Glutamatergic neuron (in vitro differentiated cells): ENCODE measurements around the gene CMSS1. TPM values are rescaled to one million over a fixed set of nuclear protein-coding genes. Genes with fewer than 3 reads are reported as not detected.

Source experiments
- DNase-seq: peaks from one replicate; pipeline ENCODE4 v3.0.0; 2022
- H3K27ac Mint-ChIP-seq: one replicate; pipeline ENCODE4 v1.8.0; 2020; ENCODE audit warnings: mild to moderate bottlenecking, mixed read lengths, inconsistent platforms; ENCODE audit not compliant: unreplicated experiment
- H3K27me3 Mint-ChIP-seq: one replicate; pipeline ENCODE4 v1.8.0; 2020; ENCODE audit warnings: mild to moderate bottlenecking, moderate library complexity, mixed read lengths, inconsistent platforms; ENCODE audit not compliant: unreplicated experiment
- H3K36me3 Mint-ChIP-seq: one replicate; pipeline ENCODE4 v1.8.0; 2020; ENCODE audit warnings: mild to moderate bottlenecking, mixed read lengths, inconsistent platforms; ENCODE audit not compliant: unreplicated experiment
- H3K4me1 Mint-ChIP-seq: one replicate; pipeline ENCODE4 v1.8.0; 2020; ENCODE audit warnings: mild to moderate bottlenecking, low read depth, mixed read lengths, inconsistent platforms; ENCODE audit not compliant: unreplicated experiment
- H3K4me3 Mint-ChIP-seq: one replicate; pipeline ENCODE4 v1.8.0; 2020; ENCODE audit warnings: mild to moderate bottlenecking, mixed read lengths, inconsistent platforms; ENCODE audit not compliant: unreplicated experiment
- H3K9me3 Mint-ChIP-seq: one replicate; pipeline ENCODE4 v1.8.0; 2020; ENCODE audit warnings: mild to moderate bottlenecking, moderate library complexity, mixed read lengths, inconsistent platforms; ENCODE audit not compliant: unreplicated experiment
- total RNA-seq: library from RNA; stranded (reverse); fragmentation: NEBNext Ultra II Directional; extraction: Animal tissue kit (Norgen Biotek cat#: 25700); gene quantifications from one replicate; pipeline ENCODE4 v1.2.1, GENCODE V29; 2021; ENCODE audit not compliant: unreplicated experiment
- TF ChIP-seq, protein P1 (sequence below): fragments of 200-600 bp; sonication (generic); IDR thresholded peaks from one replicate; pipeline ENCODE4 v1.5.0; 2021; ENCODE audit not compliant: partially characterized antibody, unreplicated experiment

Gene CMSS1
- total RNA-seq, 1 donor from 2014 or later = 37.8 TPM

DNA sequence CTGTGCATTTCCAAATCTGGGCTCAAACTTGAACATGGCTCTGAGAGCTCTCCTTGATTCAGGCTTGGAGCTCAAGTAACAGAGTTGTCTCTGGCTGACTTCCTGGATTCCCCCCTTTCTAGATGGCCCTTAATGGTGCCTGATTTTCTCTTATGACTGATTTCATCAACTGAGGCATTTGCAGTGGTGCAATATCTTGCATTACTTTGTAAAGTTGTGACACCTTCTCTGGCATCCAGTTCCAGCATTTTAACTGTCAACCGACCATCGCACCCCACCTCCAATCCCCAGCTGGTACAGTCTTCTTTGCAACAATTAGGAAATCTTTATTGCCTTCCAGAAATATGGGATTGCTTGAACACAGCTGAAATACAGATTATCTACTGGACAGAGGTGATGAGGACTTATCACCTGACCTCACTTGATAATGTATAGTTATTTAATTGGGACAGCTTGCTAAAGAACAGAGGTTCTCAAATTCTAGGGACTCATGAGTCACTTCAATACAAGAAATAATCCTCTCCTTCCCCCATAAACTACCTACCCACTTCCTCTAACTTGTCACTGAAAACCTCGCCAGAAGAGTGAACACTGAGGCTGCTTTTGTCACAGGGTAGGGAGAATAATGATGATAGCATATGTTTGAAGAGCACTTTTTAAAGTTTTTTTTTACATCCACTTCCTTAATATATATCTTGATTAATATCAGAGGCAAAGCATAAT, 254.8 kb downstream of the CMSS1 start:
- Mint-ChIP-seq H3K36me3 (no peaks in the 10 kb centered on the region), H3K27ac (no peak overlapping the region), H3K4me1 (peaks cover 14% of the 10 kb centered on the region)

DNA sequence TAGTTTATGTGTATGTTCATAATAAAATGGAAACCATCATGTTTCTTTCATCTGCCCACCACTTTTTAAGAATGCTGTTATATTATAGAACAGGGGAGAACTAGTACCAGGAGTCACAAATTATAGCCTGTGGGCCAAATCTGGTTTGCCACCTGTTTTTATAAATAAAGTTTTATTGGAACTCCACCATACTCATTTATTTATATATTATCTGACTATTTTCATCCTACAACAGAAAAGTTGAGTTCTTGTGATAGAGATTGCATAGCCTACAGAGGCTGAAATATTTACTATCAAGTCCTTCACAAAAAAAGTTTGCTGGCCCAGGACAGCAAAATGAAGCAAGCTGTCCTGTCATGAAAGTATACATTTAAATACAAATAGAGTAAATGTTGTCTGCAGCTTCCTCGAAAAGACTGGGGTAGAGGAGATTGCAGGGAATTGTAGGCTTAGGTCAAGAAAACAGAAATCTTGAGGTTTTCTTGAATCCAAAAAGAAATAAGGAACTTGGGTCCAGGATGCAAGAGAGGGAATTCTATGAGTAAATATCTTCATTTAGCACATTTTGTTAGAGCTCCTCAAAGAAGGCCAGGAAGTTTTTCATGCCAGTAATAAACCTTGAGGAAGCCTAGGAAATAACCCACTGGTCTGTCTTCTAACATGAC, 255.5 kb downstream of the CMSS1 start:
- Mint-ChIP-seq H3K27me3 (peaks cover 2% of the 10 kb centered on the region), H3K4me3 (peak overlapping the region; percentile 50), H3K27ac (peak overlapping the region; percentile 88), H3K9me3 (no peaks in the 10 kb centered on the region), H3K4me1 (peaks cover 14% of the 10 kb centered on the region), H3K36me3 (no peaks in the 10 kb centered on the region)
- DNase-seq = no peak
- TF ChIP-seq, protein P1, sequence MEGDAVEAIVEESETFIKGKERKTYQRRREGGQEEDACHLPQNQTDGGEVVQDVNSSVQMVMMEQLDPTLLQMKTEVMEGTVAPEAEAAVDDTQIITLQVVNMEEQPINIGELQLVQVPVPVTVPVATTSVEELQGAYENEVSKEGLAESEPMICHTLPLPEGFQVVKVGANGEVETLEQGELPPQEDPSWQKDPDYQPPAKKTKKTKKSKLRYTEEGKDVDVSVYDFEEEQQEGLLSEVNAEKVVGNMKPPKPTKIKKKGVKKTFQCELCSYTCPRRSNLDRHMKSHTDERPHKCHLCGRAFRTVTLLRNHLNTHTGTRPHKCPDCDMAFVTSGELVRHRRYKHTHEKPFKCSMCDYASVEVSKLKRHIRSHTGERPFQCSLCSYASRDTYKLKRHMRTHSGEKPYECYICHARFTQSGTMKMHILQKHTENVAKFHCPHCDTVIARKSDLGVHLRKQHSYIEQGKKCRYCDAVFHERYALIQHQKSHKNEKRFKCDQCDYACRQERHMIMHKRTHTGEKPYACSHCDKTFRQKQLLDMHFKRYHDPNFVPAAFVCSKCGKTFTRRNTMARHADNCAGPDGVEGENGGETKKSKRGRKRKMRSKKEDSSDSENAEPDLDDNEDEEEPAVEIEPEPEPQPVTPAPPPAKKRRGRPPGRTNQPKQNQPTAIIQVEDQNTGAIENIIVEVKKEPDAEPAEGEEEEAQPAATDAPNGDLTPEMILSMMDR = no peak

More for the DNA sequence above, 254.8 kb downstream of the CMSS1 start:
- Mint-ChIP-seq H3K4me3 (no peak overlapping the region), H3K9me3 (no peaks in the 10 kb centered on the region), H3K27me3 (peaks cover 2% of the 10 kb centered on the region)
- TF ChIP-seq, protein P1 = no peak
- no peak for DNase-seq

DNA sequence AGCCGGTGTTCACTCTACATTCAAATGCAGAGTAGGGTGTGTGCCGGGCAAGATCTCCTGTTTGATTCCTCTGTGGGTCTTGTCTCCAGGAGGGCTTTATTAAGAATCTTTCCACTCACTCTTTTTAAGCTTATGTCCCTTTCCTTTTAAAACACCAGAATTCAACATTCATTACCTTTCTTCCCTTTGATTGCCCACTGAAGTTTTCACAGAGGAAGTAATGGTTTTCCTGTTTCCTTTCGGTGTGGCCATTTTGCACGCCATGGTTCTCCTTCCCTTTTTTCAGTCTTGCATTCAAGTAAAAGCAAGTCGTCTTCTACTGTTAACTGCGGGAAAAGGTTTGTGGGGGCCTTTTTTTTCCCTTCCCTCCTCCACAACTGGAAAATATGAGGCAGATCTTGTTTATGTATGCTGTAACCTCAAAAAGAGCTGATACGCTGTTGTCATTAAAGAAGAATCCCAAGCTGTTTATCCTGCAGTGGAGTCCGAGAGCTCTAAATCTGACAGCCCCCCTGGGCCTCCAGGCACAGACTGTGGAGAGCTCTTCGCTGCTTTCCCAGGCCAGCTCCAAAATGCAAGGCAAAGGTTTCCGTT, 256.1 kb downstream of the CMSS1 start:
- peak; percentile 59 for DNase-seq
- peaks cover 2% of the 10 kb centered on the region for H3K27me3 Mint-ChIP-seq
- peaks cover 14% of the 10 kb centered on the region for H3K4me1 Mint-ChIP-seq
- H3K27ac Mint-ChIP-seq = peak overlapping the region; percentile 88
- H3K4me3 Mint-ChIP-seq = peak overlapping the region; percentile 50
- no peaks in the 10 kb centered on the region for H3K36me3 Mint-ChIP-seq
- no peaks in the 10 kb centered on the region for H3K9me3 Mint-ChIP-seq
- TF ChIP-seq, protein P1 = no peak

DNA sequence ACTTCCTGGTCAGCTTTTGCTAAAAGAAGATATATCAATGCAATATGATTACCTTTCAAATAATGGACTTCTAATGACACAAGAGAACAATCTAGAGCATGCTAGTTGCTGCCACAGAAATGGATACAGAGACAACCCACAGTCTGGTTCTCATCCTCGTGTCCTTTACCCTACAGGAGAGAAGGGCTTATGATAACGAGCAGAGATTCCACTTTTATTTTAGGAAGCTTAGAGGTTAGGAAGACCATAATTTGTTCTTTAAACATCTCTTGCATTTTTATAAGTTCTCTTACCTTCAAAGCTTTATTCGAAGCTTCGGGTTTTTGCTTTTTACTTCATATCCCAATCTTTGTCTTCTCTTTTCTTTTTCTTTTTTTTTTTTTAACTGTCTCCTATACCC, 257.5 kb downstream of the CMSS1 start:
- H3K4me3 Mint-ChIP-seq = no peak overlapping the region
- H3K27me3 Mint-ChIP-seq = peaks cover 2% of the 10 kb centered on the region
- H3K27ac Mint-ChIP-seq = no peak overlapping the region
- DNase-seq = no peak
- H3K4me1 Mint-ChIP-seq = peaks cover 14% of the 10 kb centered on the region
- TF ChIP-seq, protein P1 = no peak
- no peaks in the 10 kb centered on the region for H3K9me3 Mint-ChIP-seq
- H3K36me3 Mint-ChIP-seq = no peaks in the 10 kb centered on the region
